Activated CD8-positive, alpha-beta T cell treated with anti-CD3 and anti-CD28 coated beads for 36 hours (primary cell): ENCODE data around the gene SOCS6. TPM values are rescaled to one million over a fixed set of nuclear protein-coding genes. Genes with fewer than 3 reads are reported as not detected.

Experiments used
- ATAC-seq: fragments of 200-7000 bp; cut with Tn5 transposase; one replicate; pipeline ENCODE4 v1.10.0; 2021; ENCODE audit warnings: mild to moderate bottlenecking, moderate library complexity
- CTCF ChIA-PET: fragments of 350-600 bp; sonication (Branson Sonifier 250); formaldehyde crosslinking; loops from one replicate; lab custom pipeline; 2021; ENCODE audit warnings: antibody characterized with exemption; lab: Charles Lee
- POLR2A ChIA-PET: fragments of 350-600 bp; sonication (Branson Sonifier 250); formaldehyde crosslinking; loops from one replicate; lab custom pipeline; 2021; ENCODE audit warnings: antibody characterized with exemption; lab: Charles Lee
- DNase-seq: peaks from one replicate; pipeline ENCODE4 v3.0.0-alpha.2; 2020
- H3K27ac Mint-ChIP-seq: one replicate; pipeline ENCODE4 v1.8.0; 2021; ENCODE audit warnings: mild to moderate bottlenecking, mixed read lengths
- H3K27me3 Mint-ChIP-seq: one replicate; pipeline ENCODE4 v1.8.0; 2021; ENCODE audit warnings: mixed read lengths
- H3K36me3 Mint-ChIP-seq: one replicate; pipeline ENCODE4 v1.8.0; 2021; ENCODE audit warnings: low read depth, mixed read lengths
- H3K4me1 Mint-ChIP-seq: one replicate; pipeline ENCODE4 v1.8.0; 2021; ENCODE audit warnings: low read depth, mixed read lengths
- H3K4me3 Mint-ChIP-seq: one replicate; pipeline ENCODE4 v1.8.0; 2021; ENCODE audit warnings: mild to moderate bottlenecking, moderate library complexity, mixed read lengths
- H3K9me3 Mint-ChIP-seq: one replicate; pipeline ENCODE4 v1.8.0; 2021; ENCODE audit warnings: mixed read lengths
- CTCF ChIP-seq: fragments of 200-600 bp; IDR thresholded peaks from one replicate; pipeline ENCODE4 v1.8.0; 2022; ENCODE audit warnings: antibody characterized with exemption, mild to moderate bottlenecking
- intact Hi-C: fragments of 100-400 bp; cut with micrococcal nuclease; formaldehyde crosslinking; loops from one replicate; pipeline ENCODE4 v1.10.0; 2022
- total RNA-seq, 2 experiments: library from RNA; stranded (reverse); gene quantifications; one replicate each; pipeline ENCODE4 v1.2.3, GENCODE V29; 2021

SOCS6 gene
- total RNA-seq, 2 experiments from 2014 or later = 0.47 to 0.60 TPM

GRCh38 chr18:70328169-70328568 lies 39.3 kb downstream of the SOCS6 start:
- Mint-ChIP-seq H3K27ac (no peak overlapping the region), H3K4me1 (peaks cover 3% of the 10 kb centered on the region), H3K27me3 (no peaks in the 10 kb centered on the region), H3K4me3 (no peak overlapping the region), H3K36me3 (no peaks in the 10 kb centered on the region), H3K9me3 (no peaks in the 10 kb centered on the region)
- ATAC-seq (no peak), DNase-seq (no peak)
- ChIA-PET POLR2A (no interaction called here), CTCF (no interaction called here)
- intact Hi-C loops = no loop called here
- no peak for TF ChIP-seq CTCF

GRCh38 chr18:70329071-70329470 lies 40.2 kb downstream of the SOCS6 start:
- ChIA-PET POLR2A (no interaction called here), CTCF (no interaction called here)
- no peak for DNase-seq
- Mint-ChIP-seq H3K27me3 (no peaks in the 10 kb centered on the region), H3K4me3 (no peak overlapping the region), H3K27ac (no peak overlapping the region), H3K36me3 (no peaks in the 10 kb centered on the region), H3K4me1 (peaks cover 3% of the 10 kb centered on the region), H3K9me3 (no peaks in the 10 kb centered on the region)
- intact Hi-C loops = no loop called here
- no peak for TF ChIP-seq CTCF
- no peak for ATAC-seq

GRCh38 chr18:70330887-70331286 lies 42.0 kb downstream of the SOCS6 start:
- ChIA-PET POLR2A (no interaction called here), CTCF (no interaction called here)
- no peak overlapping the region for H3K27ac Mint-ChIP-seq

GRCh38 chr18:70331456-70332097 lies 42.7 kb downstream of the SOCS6 start:
- ATAC-seq = no peak
- no peaks in the 10 kb centered on the region for H3K36me3 Mint-ChIP-seq
- no peaks in the 10 kb centered on the region for H3K27me3 Mint-ChIP-seq

More at GRCh38 chr18:70330887-70331286, 42.0 kb downstream of the SOCS6 start:
- H3K4me3 Mint-ChIP-seq = no peak overlapping the region
- peaks cover 4% of the 10 kb centered on the region for H3K9me3 Mint-ChIP-seq
- DNase-seq (no peak), ATAC-seq (no peak)
- TF ChIP-seq CTCF = no peak
- H3K4me1 Mint-ChIP-seq = peaks cover 3% of the 10 kb centered on the region
- no peaks in the 10 kb centered on the region for H3K27me3 Mint-ChIP-seq
- no peaks in the 10 kb centered on the region for H3K36me3 Mint-ChIP-seq
- intact Hi-C loops = no loop called here

More at GRCh38 chr18:70331456-70332097, 42.7 kb downstream of the SOCS6 start:
- POLR2A ChIA-PET = no interaction called here
- DNase-seq = no peak
- TF ChIP-seq CTCF = no peak
- Mint-ChIP-seq H3K9me3 (peaks cover 4% of the 10 kb centered on the region), H3K4me3 (no peak overlapping the region), H3K27ac (no peak overlapping the region), H3K4me1 (peaks cover 3% of the 10 kb centered on the region)
- CTCF ChIA-PET = no interaction called here
- intact Hi-C loops = no loop called here
